Measurements from ENCODE around the gene ADAMTS7.
"Not testable (repeated sequence)": the region's sequence is repeated elsewhere in the genome, so short reads cannot be mapped to it uniquely, and the experiment has no call there.

DNA sequence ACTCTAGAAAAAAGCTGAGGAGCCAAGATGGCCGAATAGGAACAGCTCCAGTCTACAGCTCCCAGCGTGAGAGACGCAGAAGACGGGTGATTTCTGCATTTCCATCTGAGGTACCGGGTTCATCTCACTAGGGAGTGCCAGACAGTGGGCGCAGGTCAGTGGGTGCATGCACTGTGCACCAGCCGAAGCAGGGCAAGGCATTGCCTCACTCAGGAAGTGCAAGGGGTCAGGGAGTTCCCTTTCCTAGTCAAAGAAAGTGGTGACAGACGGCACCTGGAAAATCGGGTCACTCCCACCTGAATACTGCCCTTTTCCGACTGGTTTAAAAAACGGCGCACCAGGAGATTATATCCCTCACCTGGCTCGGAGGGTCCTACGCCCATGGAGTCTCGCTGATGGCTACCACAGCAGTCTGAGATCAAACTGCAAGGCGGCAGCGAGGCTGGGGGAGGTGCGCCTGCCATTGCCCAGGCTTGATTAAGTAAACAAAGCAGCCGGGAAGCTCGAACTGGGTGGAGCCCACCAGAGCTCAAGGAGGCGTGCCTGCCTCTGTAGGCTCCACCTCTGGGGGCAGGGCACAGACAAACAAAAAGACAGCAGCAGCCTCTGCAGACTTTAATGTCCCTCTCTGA lies 91.3 kb downstream of the ADAMTS7 start:
- not testable (repeated sequence) for TF ChIP-seq POLR2A (IDR thresholded peaks at IDR 0.05; ENCODE audit: borderline replicate concordance, extremely low read depth, insufficient read depth, insufficient read length); JUND (IDR thresholded peaks at IDR 0.05); CEBPB (IDR thresholded peaks at IDR 0.05; ENCODE audit: low read depth); REST (IDR thresholded peaks at IDR 0.05; ENCODE audit: low read depth); EZH2 (IDR thresholded peaks at IDR 0.05); ELF1 (IDR thresholded peaks at IDR 0.05; ENCODE audit: borderline replicate concordance, low read depth); EGR1 (IDR thresholded peaks at IDR 0.05; ENCODE audit: low read depth); FOSL1 (IDR thresholded peaks at IDR 0.05; ENCODE audit: low read depth); POLR2AphosphoS5 (IDR thresholded peaks at IDR 0.05; ENCODE audit: low read depth, low read length)
- TF ChIP-seq, protein P1, sequence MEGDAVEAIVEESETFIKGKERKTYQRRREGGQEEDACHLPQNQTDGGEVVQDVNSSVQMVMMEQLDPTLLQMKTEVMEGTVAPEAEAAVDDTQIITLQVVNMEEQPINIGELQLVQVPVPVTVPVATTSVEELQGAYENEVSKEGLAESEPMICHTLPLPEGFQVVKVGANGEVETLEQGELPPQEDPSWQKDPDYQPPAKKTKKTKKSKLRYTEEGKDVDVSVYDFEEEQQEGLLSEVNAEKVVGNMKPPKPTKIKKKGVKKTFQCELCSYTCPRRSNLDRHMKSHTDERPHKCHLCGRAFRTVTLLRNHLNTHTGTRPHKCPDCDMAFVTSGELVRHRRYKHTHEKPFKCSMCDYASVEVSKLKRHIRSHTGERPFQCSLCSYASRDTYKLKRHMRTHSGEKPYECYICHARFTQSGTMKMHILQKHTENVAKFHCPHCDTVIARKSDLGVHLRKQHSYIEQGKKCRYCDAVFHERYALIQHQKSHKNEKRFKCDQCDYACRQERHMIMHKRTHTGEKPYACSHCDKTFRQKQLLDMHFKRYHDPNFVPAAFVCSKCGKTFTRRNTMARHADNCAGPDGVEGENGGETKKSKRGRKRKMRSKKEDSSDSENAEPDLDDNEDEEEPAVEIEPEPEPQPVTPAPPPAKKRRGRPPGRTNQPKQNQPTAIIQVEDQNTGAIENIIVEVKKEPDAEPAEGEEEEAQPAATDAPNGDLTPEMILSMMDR (IDR thresholded peaks at IDR 0.05 in 2 of 3, conservative IDR thresholded peaks at IDR 0.05 in 1 of 3; ENCODE audit: borderline replicate concordance in 1 of 3, insufficient read depth in 1 of 3, low read depth in 2 of 3, low read length in 2 of 3), result not testable (repeated sequence)
- TF ChIP-seq, protein P2, sequence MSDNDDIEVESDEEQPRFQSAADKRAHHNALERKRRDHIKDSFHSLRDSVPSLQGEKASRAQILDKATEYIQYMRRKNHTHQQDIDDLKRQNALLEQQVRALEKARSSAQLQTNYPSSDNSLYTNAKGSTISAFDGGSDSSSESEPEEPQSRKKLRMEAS (IDR thresholded peaks at IDR 0.05), result 0 out of 2 replicates have a peak, but pooled peaks have one; percentile 18
- TF ChIP-seq, protein P3, sequence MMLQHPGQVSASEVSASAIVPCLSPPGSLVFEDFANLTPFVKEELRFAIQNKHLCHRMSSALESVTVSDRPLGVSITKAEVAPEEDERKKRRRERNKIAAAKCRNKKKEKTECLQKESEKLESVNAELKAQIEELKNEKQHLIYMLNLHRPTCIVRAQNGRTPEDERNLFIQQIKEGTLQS (IDR thresholded peaks at IDR 0.05), result not testable (repeated sequence)

All from HCT116 (cell line).